HCT116 (cell line): Measurements from ENCODE around the gene DRC7.

ENCODE experiments used
- CTCF ChIP-seq, 3 experiments: fragments of 200-600 bp in 1 of 3; sonication (generic) in 1 of 3; IDR thresholded peaks in 2 of 3; conservative IDR thresholded peaks in 1 of 3; 2 replicates each; pipeline ENCODE4 v1.5.1; 2012 to 2017; ENCODE audit warnings: low read depth in 2 of 3, low read length in 2 of 3, antibody characterized with exemption in 1 of 3, borderline replicate concordance in 1 of 3, control low read depth in 1 of 3, mild to moderate bottlenecking in 1 of 3, mixed read lengths in 1 of 3, mixed run types in 1 of 3, moderate library complexity in 1 of 3; ENCODE audit not compliant: insufficient read depth in 1 of 3
- RAD21 ChIP-seq: IDR thresholded peaks from 2 replicates; pipeline ENCODE4 v1.6.1; 2012; ENCODE audit warnings: low read depth, mild to moderate bottlenecking

GRCh38 chr16:57651344-57652333 is 43.0 kb upstream of the DRC7 start:
- TF ChIP-seq RAD21, result no peak
- no peak for TF ChIP-seq CTCF (IDR thresholded peaks at IDR 0.05 in 2 of 3, conservative IDR thresholded peaks at IDR 0.05 in 1 of 3; ENCODE audit: borderline replicate concordance in 1 of 3, insufficient read depth in 1 of 3, low read depth in 2 of 3, low read length in 2 of 3)
